Activated CD4-positive, alpha-beta T cell treated with anti-CD3 and anti-CD28 coated beads, Interleukin-2, amount 50 U/mL, for 1 hour (primary cell): Measurements from ENCODE around the gene GLP2R.

Experiments used
- DNase-seq: peaks from one replicate; pipeline ENCODE4 v3.0.0-alpha.2; 2020

Gene GLP2R

GRCh38 chr17:9925457-9925856, 99.7 kb downstream of the GLP2R start:
- no peak for DNase-seq

- no peak for DNase-seq
Observed at GRCh38 chr17:9926150-9926804, 100.6 kb downstream of the GLP2R start.

- DNase-seq = no peak
Observed at GRCh38 chr17:9928601-9929333, 103.0 kb downstream of the GLP2R start.

GRCh38 chr17:9929871-9930270, 104.1 kb downstream of the GLP2R start:
- no peak for DNase-seq

- no peak for DNase-seq
Observed at GRCh38 chr17:9931144-9931741, 105.5 kb downstream of the GLP2R start.

- DNase-seq = no peak
Observed at GRCh38 chr17:9932491-9932890, 106.8 kb downstream of the GLP2R start.

- DNase-seq = no peak
Observed at GRCh38 chr17:9934331-9934730, 108.6 kb downstream of the GLP2R start.

- DNase-seq = no peak
Observed at GRCh38 chr17:9935408-9935807, 109.7 kb downstream of the GLP2R start.

GRCh38 chr17:9936095-9936494, 110.4 kb downstream of the GLP2R start:
- no peak for DNase-seq

- no peak for DNase-seq
Observed at GRCh38 chr17:9937241-9937761, 111.6 kb downstream of the GLP2R start.

GRCh38 chr17:9937901-9938300, 112.2 kb downstream of the GLP2R start:
- DNase-seq = no peak

GRCh38 chr17:9938764-9939163, 113.0 kb downstream of the GLP2R start:
- DNase-seq = no peak

GRCh38 chr17:9940841-9941240, 115.1 kb downstream of the GLP2R start:
- DNase-seq = no peak

GRCh38 chr17:9941305-9941704, 115.6 kb downstream of the GLP2R start:
- DNase-seq = no peak
